ENCODE measurements around the gene SHISA4.

The SHISA4 gene

GRCh38 chr1:201916649-201917249 lies 28.1 kb downstream of the SHISA4 start:
- WGBS (ENCODE audit: extremely low coverage, insufficient coverage, low lambda C conversion rate) = no CpG with 5 or more reads among the region's 11 CpGs
- Histone ChIP-seq H3K4me1 (ENCODE audit: control insufficient read depth, low read depth, low read length) (peaks cover 3% of the 10 kb centered on the region), H3K79me2 (ENCODE audit: control insufficient read depth, insufficient read depth, low read length) (no peaks in the 10 kb centered on the region), H3K23ac (ENCODE audit: low read length) (no peak overlapping the region), H3K18ac (ENCODE audit: low read length) (no peak overlapping the region), H4K8ac (ENCODE audit: low read depth, low read length) (no peak overlapping the region), H3K4ac (ENCODE audit: low read depth, low read length) (no peak overlapping the region), H2BK15ac (replicated peaks; ENCODE audit: low read depth) (no peak overlapping the region), H3K27ac (ENCODE audit: low read depth, low read length) (no peak overlapping the region), H2BK120ac (ENCODE audit: low read depth, low read length) (no peak overlapping the region), H3K27me3 (ENCODE audit: insufficient read depth, low read length, poor library complexity) (no peaks in the 10 kb centered on the region), H3K79me1 (ENCODE audit: low read length) (no peaks in the 10 kb centered on the region), H3K4me3 (ENCODE audit: low read length) (no peak overlapping the region), H2BK5ac (ENCODE audit: low read length) (no peak overlapping the region), H3K56ac (ENCODE audit: low read length) (no peak overlapping the region), H4K5ac (ENCODE audit: low read length) (no peak overlapping the region), H3K9ac (ENCODE audit: low read length) (no peak overlapping the region), H3K4me2 (ENCODE audit: low read length) (no peak overlapping the region), H2AK5ac (ENCODE audit: low read length) (no peak overlapping the region), H3K36me3 (ENCODE audit: control insufficient read depth, insufficient read depth, low read length) (no peaks in the 10 kb centered on the region)
- no peak for DNase-seq

GRCh38 chr1:201917362-201918033 lies 28.8 kb downstream of the SHISA4 start:
- Histone ChIP-seq H3K79me1 (ENCODE audit: low read length) (no peaks in the 10 kb centered on the region), H3K36me3 (ENCODE audit: control insufficient read depth, insufficient read depth, low read length) (no peaks in the 10 kb centered on the region), H3K4me2 (ENCODE audit: low read length) (no peak overlapping the region), H3K4me1 (ENCODE audit: control insufficient read depth, low read depth, low read length) (no peaks in the 10 kb centered on the region), H3K23ac (ENCODE audit: low read length) (no peak overlapping the region), H3K9ac (ENCODE audit: low read length) (no peak overlapping the region), H2AK5ac (ENCODE audit: low read length) (no peak overlapping the region), H2BK15ac (replicated peaks; ENCODE audit: low read depth) (no peak overlapping the region), H3K4me3 (ENCODE audit: low read length) (no peak overlapping the region), H3K56ac (ENCODE audit: low read length) (no peak overlapping the region), H3K27ac (ENCODE audit: low read depth, low read length) (no peak overlapping the region), H2BK5ac (ENCODE audit: low read length) (no peak overlapping the region), H4K5ac (ENCODE audit: low read length) (no peak overlapping the region), H3K27me3 (ENCODE audit: insufficient read depth, low read length, poor library complexity) (no peaks in the 10 kb centered on the region), H3K79me2 (ENCODE audit: control insufficient read depth, insufficient read depth, low read length) (no peaks in the 10 kb centered on the region), H3K18ac (ENCODE audit: low read length) (no peak overlapping the region), H4K8ac (ENCODE audit: low read depth, low read length) (no peak overlapping the region), H2BK120ac (ENCODE audit: low read depth, low read length) (no peak overlapping the region), H3K4ac (ENCODE audit: low read depth, low read length) (no peak overlapping the region)
- WGBS (ENCODE audit: extremely low coverage, insufficient coverage, low lambda C conversion rate) = no CpG with 5 or more reads among the region's 7 CpGs
- DNase-seq = no peak

- Histone ChIP-seq H4K5ac (ENCODE audit: low read length) (no peak overlapping the region), H3K18ac (ENCODE audit: low read length) (no peak overlapping the region), H2BK15ac (replicated peaks; ENCODE audit: low read depth) (no peak overlapping the region), H3K79me1 (ENCODE audit: low read length) (no peaks in the 10 kb centered on the region), H3K27ac (ENCODE audit: low read depth, low read length) (no peak overlapping the region), H3K23ac (ENCODE audit: low read length) (no peak overlapping the region), H3K27me3 (ENCODE audit: insufficient read depth, low read length, poor library complexity) (no peaks in the 10 kb centered on the region), H3K36me3 (ENCODE audit: control insufficient read depth, insufficient read depth, low read length) (no peaks in the 10 kb centered on the region), H3K4me2 (ENCODE audit: low read length) (no peak overlapping the region), H3K4me1 (ENCODE audit: control insufficient read depth, low read depth, low read length) (no peaks in the 10 kb centered on the region), H3K56ac (ENCODE audit: low read length) (no peak overlapping the region), H2AK5ac (ENCODE audit: low read length) (no peak overlapping the region), H3K9ac (ENCODE audit: low read length) (no peak overlapping the region), H2BK120ac (ENCODE audit: low read depth, low read length) (no peak overlapping the region), H3K4me3 (ENCODE audit: low read length) (no peak overlapping the region), H2BK5ac (ENCODE audit: low read length) (no peak overlapping the region), H3K79me2 (ENCODE audit: control insufficient read depth, insufficient read depth, low read length) (no peaks in the 10 kb centered on the region), H4K8ac (ENCODE audit: low read depth, low read length) (no peak overlapping the region), H3K4ac (ENCODE audit: low read depth, low read length) (no peak overlapping the region)
- DNase-seq = no peak
- WGBS (ENCODE audit: extremely low coverage, insufficient coverage, low lambda C conversion rate) = no CpG with 5 or more reads among the region's 5 CpGs
Measured at GRCh38 chr1:201918343-201918742, 29.6 kb downstream of the SHISA4 start.

DNA sequence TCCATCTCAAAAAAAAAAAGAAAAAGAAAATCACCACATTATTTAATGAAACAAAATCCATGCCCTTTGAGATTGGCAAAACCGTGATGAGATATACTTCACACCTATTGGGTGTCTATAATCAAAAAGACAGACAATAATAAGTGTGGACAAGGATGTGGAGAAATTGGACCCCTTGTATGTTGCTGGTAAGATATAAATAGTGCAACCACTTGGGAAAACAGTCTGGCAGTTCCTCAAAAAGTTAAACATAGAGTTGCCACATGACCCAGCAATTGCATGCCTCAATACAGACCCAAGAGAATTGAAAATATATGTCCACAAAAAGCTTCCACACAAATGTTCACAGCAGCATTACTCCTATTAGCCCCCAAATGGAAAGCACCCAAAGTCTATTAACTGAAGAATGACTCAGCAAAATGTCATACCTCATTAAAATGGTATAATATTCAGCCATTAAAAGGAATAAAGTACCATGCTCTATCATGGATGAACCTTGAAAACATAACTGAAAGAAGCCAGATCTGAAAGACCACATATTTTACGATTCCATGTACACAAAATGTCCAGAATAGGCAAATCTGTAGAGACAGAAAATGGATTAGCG lies 33.4 kb downstream of the SHISA4 start:
- Histone ChIP-seq H4K5ac (ENCODE audit: low read length) (no peak overlapping the region), H3K4ac (ENCODE audit: low read depth, low read length) (no peak overlapping the region), H4K8ac (ENCODE audit: low read depth, low read length) (no peak overlapping the region), H3K4me2 (ENCODE audit: low read length) (no peak overlapping the region), H3K56ac (ENCODE audit: low read length) (no peak overlapping the region), H3K79me2 (ENCODE audit: control insufficient read depth, insufficient read depth, low read length) (no peaks in the 10 kb centered on the region), H3K27ac (ENCODE audit: low read depth, low read length) (no peak overlapping the region), H2BK15ac (replicated peaks; ENCODE audit: low read depth) (no peak overlapping the region), H2BK120ac (ENCODE audit: low read depth, low read length) (no peak overlapping the region), H3K4me3 (ENCODE audit: low read length) (no peak overlapping the region), H3K36me3 (ENCODE audit: control insufficient read depth, insufficient read depth, low read length) (no peaks in the 10 kb centered on the region), H3K23ac (ENCODE audit: low read length) (no peak overlapping the region), H2BK5ac (ENCODE audit: low read length) (no peak overlapping the region), H2AK5ac (ENCODE audit: low read length) (no peak overlapping the region), H3K9ac (ENCODE audit: low read length) (no peak overlapping the region), H3K18ac (ENCODE audit: low read length) (no peak overlapping the region), H3K79me1 (ENCODE audit: low read length) (no peaks in the 10 kb centered on the region), H3K4me1 (ENCODE audit: control insufficient read depth, low read depth, low read length) (no peaks in the 10 kb centered on the region), H3K27me3 (ENCODE audit: insufficient read depth, low read length, poor library complexity) (no peaks in the 10 kb centered on the region)
- DNase-seq = no peak
- no CpG with 5 or more reads among the region's 3 CpGs for WGBS (ENCODE audit: extremely low coverage, insufficient coverage, low lambda C conversion rate)

DNA sequence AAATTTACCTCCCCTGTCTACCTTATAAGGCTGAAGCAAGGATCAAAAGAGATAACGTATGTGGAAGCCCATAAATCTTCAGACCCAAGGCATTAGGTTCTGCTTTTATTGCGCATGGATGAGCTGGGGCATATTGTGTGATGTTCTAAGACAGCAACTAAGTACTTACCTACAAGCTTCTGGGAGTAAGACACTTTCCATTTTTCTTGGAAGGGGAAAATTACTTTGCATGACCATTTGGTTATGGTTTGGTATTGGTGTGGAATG lies 36.5 kb downstream of the SHISA4 start:
- WGBS (ENCODE audit: extremely low coverage, insufficient coverage, low lambda C conversion rate) = no CpG with 5 or more reads among the region's 2 CpGs
- Histone ChIP-seq H3K4me2 (ENCODE audit: low read length) (no peak overlapping the region), H3K9ac (ENCODE audit: low read length) (no peak overlapping the region)

More for the DNA sequence above, 36.5 kb downstream of the SHISA4 start:
- no peaks in the 10 kb centered on the region for H3K36me3 ChIP-seq (ENCODE audit: control insufficient read depth, insufficient read depth, low read length)
- no peak overlapping the region for H2BK120ac ChIP-seq (ENCODE audit: low read depth, low read length)
- no peaks in the 10 kb centered on the region for H3K27me3 ChIP-seq (ENCODE audit: insufficient read depth, low read length, poor library complexity)
- no peak overlapping the region for H4K8ac ChIP-seq (ENCODE audit: low read depth, low read length)
- no peak overlapping the region for H3K27ac ChIP-seq (ENCODE audit: low read depth, low read length)
- no peaks in the 10 kb centered on the region for H3K79me2 ChIP-seq (ENCODE audit: control insufficient read depth, insufficient read depth, low read length)
- no peak overlapping the region for H3K56ac ChIP-seq (ENCODE audit: low read length)
- no peak for DNase-seq
- H3K4me1 ChIP-seq (ENCODE audit: control insufficient read depth, low read depth, low read length) = no peaks in the 10 kb centered on the region
- H2BK15ac ChIP-seq (replicated peaks; ENCODE audit: low read depth) = no peak overlapping the region
- H2BK5ac ChIP-seq (ENCODE audit: low read length) = no peak overlapping the region
- no peak overlapping the region for H4K5ac ChIP-seq (ENCODE audit: low read length)
- H3K4ac ChIP-seq (ENCODE audit: low read depth, low read length) = no peak overlapping the region
- H3K23ac ChIP-seq (ENCODE audit: low read length) = no peak overlapping the region
- no peak overlapping the region for H3K4me3 ChIP-seq (ENCODE audit: low read length)
- H2AK5ac ChIP-seq (ENCODE audit: low read length) = no peak overlapping the region
- no peaks in the 10 kb centered on the region for H3K79me1 ChIP-seq (ENCODE audit: low read length)
- no peak overlapping the region for H3K18ac ChIP-seq (ENCODE audit: low read length)
